Stimulated activated CD4-positive, alpha-beta T cell treated with anti-CD3 and anti-CD28 coated beads, TNF-alpha, amount 100 ng/mL, for 1 hour (primary cell): ENCODE data around the gene ETV7.

ENCODE experiments used
- DNase-seq, 3 donors: peaks; one replicate each; pipeline ENCODE4 v3.0.0-alpha.2; 2020; ENCODE audit warnings: low read depth in 3 of 3, low spot score in 1 of 3

ETV7 gene

GRCh38 chr6:36384095-36384494 lies 3.4 kb downstream of the ETV7 start:
- DNase-seq, result no peak

- DNase-seq, result no peak
Observed at GRCh38 chr6:36383606-36384005, 3.9 kb downstream of the ETV7 start.

GRCh38 chr6:36382976-36383375 lies 4.5 kb downstream of the ETV7 start:
- DNase-seq, result no peak

GRCh38 chr6:36381502-36382389 lies 5.7 kb downstream of the ETV7 start:
- DNase-seq, result no peak

GRCh38 chr6:36380166-36380565 lies 7.3 kb downstream of the ETV7 start:
- DNase-seq, result no peak

- DNase-seq, result no peak
Observed at GRCh38 chr6:36378936-36379335, 8.5 kb downstream of the ETV7 start.

- no peak for DNase-seq
Observed at GRCh38 chr6:36378243-36378920, 9.1 kb downstream of the ETV7 start.

GRCh38 chr6:36377594-36377993 lies 9.9 kb downstream of the ETV7 start:
- no peak for DNase-seq

- DNase-seq, result no peak
Observed at GRCh38 chr6:36376742-36377141, 10.7 kb downstream of the ETV7 start.

GRCh38 chr6:36376183-36376582 lies 11.3 kb downstream of the ETV7 start:
- DNase-seq, result no peak

GRCh38 chr6:36375644-36376155 lies 11.8 kb downstream of the ETV7 start:
- DNase-seq, result no peak

- no peak for DNase-seq
Observed at GRCh38 chr6:36374972-36375371, 12.5 kb downstream of the ETV7 start.

GRCh38 chr6:36374194-36374593 lies 13.3 kb downstream of the ETV7 start:
- no peak for DNase-seq

- DNase-seq, result no peak
Observed at GRCh38 chr6:36373368-36374019, 14.0 kb downstream of the ETV7 start.

GRCh38 chr6:36372088-36372487 lies 15.4 kb downstream of the ETV7 start:
- DNase-seq, result no peak

GRCh38 chr6:36371211-36371610 lies 16.3 kb downstream of the ETV7 start:
- DNase-seq, result no peak

GRCh38 chr6:36370638-36371037 lies 16.8 kb downstream of the ETV7 start:
- DNase-seq, result no peak

- no peak for DNase-seq
Observed at GRCh38 chr6:36368921-36369865, 18.3 kb downstream of the ETV7 start.

GRCh38 chr6:36368421-36368820 lies 19.0 kb downstream of the ETV7 start:
- DNase-seq, result no peak

- DNase-seq, result no peak
Observed at GRCh38 chr6:36367743-36368142, 19.7 kb downstream of the ETV7 start.
